SH-SY5Y (cell line): ENCODE results near the gene NRAP.

Source experiments
- GATA2 ChIP-seq: IDR thresholded peaks from 2 replicates; pipeline ENCODE4 v1.6.1; 2011; ENCODE audit warnings: mild to moderate bottlenecking, low read depth, low read length
- GATA3 ChIP-seq: IDR thresholded peaks from 2 replicates; pipeline ENCODE4 v1.6.1; 2011; ENCODE audit warnings: low read depth, mild to moderate bottlenecking, low read length, moderate library complexity

- TF ChIP-seq GATA2, result no peak
- TF ChIP-seq GATA3, result no peak
Observed at GRCh38 chr10:113621799-113622198, 42.0 kb downstream of the NRAP start.
